Keratinocyte (primary cell): ENCODE data around the gene IL1RAPL2.

Experiments
- CTCF ChIP-seq, 3 experiments: IDR thresholded peaks in 1 of 3; conservative IDR thresholded peaks in 1 of 3; optimal IDR thresholded peaks in 1 of 3; 2 replicates in 2 of 3; 3 replicates in 1 of 3; pipeline versions ENCODE3 to v1.5.1; 2011; ENCODE audit warnings: low read length in 3 of 3, mild to moderate bottlenecking in 3 of 3, moderate library complexity in 2 of 3, control low read depth in 1 of 3, inconsistent platforms in 1 of 3; ENCODE audit not compliant: insufficient read depth in 2 of 3; ENCODE audit errors: extremely low read depth in 1 of 3
- EZH2 ChIP-seq: IDR thresholded peaks from one replicate; pipeline ENCODE4 v1.6.1; 2012; ENCODE audit warnings: inconsistent platforms, mild to moderate bottlenecking, low read length, moderate library complexity

GRCh38 chrX:105006103-105006502 is 440.1 kb downstream of the IL1RAPL2 start:
- TF ChIP-seq CTCF (optimal IDR thresholded peaks at IDR 0.05 in 1 of 3, IDR thresholded peaks at IDR 0.05 in 1 of 3, conservative IDR thresholded peaks at IDR 0.05 in 1 of 3; ENCODE audit: extremely low read depth in 1 of 3, insufficient read depth in 2 of 3, low read length in 3 of 3) (no peak), EZH2 (no peak)
